ENCODE data around the gene RAB40B. TPM values are rescaled to one million over a fixed set of nuclear protein-coding genes. Genes with fewer than 3 reads are reported as not detected.

The RAB40B gene
- total and polyA plus RNA-seq, 2 of the 4 experiments (the other 2 are of a cell fraction), result 14.9 to 20.0 TPM

GRCh38 chr17:82655523-82655922, 43.0 kb downstream of the RAB40B start:
- Histone ChIP-seq H3K4me3 (ENCODE audit: insufficient read depth, low read depth, low read length) (no peak overlapping the region), H3K9me1 (ENCODE audit: insufficient read depth, low read length) (peaks cover 6% of the 10 kb centered on the region), H3K9me3 (ENCODE audit: control insufficient read depth, insufficient read depth, low read length) (no peaks in the 10 kb centered on the region), H2BK15ac (ENCODE audit: low read depth, low read length) (no peak overlapping the region), H3K27ac (ENCODE audit: insufficient read depth, low read length) (no peak overlapping the region), H2BK5ac (ENCODE audit: low read depth, low read length, poor library complexity, severe bottlenecking) (no peak overlapping the region), H3K4ac (ENCODE audit: low read depth, low read length) (no peak overlapping the region), H3K56ac (ENCODE audit: extremely low read depth, insufficient read depth, low read length) (no peak overlapping the region), H4K20me1 (ENCODE audit: insufficient read depth, low read length) (no peaks in the 10 kb centered on the region), H4K5ac (ENCODE audit: low read depth, low read length) (no peak overlapping the region), H3K36me3 (ENCODE audit: control insufficient read depth, insufficient read depth, low read length) (peaks cover 1% of the 10 kb centered on the region), H2AK9ac (replicated peaks; ENCODE audit: low read depth, low read length, poor library complexity) (no peak overlapping the region), H3K4me1 (ENCODE audit: control insufficient read depth, insufficient read depth, low read length) (no peaks in the 10 kb centered on the region), H3K18ac (ENCODE audit: low read depth, low read length) (no peak overlapping the region), H4K91ac (ENCODE audit: insufficient read depth, low read depth, low read length) (no peak overlapping the region), H2BK120ac (ENCODE audit: low read depth, low read length) (no peak overlapping the region), H2AFZ (replicated peaks; ENCODE audit: low read length, poor library complexity) (no peak overlapping the region), H3K23ac (ENCODE audit: low read depth, low read length) (no peak overlapping the region), H4K8ac (ENCODE audit: low read depth in 2 of 2, low read length in 2 of 2) (no peak overlapping the region), H2AK5ac (ENCODE audit: low read depth, low read length) (no peak overlapping the region), H2BK20ac (ENCODE audit: low read depth, low read length) (no peak overlapping the region), H3K27me3 (ENCODE audit: control insufficient read depth, insufficient read depth, low read length) (no peaks in the 10 kb centered on the region), H3K9ac (ENCODE audit: low read depth, low read length) (no peak overlapping the region), H3K4me2 (ENCODE audit: low read depth, low read length) (no peak overlapping the region), H3K14ac (replicated peaks; ENCODE audit: low read depth, low read length) (no peak overlapping the region), H3K79me1 (ENCODE audit: low read depth in 1 of 2, low read length in 2 of 2) (peaks cover 0 to 6% of the 10 kb centered on the region in 2 experiments; a peak in 2 of 4 replicates)
- ChIA-PET POLR2A (ENCODE audit: unreplicated experiment) (no interaction called here), CTCF (no interaction called here)
- intact Hi-C loops (cut with micrococcal nuclease) (no loop called here), dilution Hi-C loops (cut with HindIII; ENCODE audit: low sequenced_read_pairs, unreplicated experiment) (no loop called here), in situ Hi-C loops (cut with MboI; ENCODE audit: low sequenced_read_pairs) (no loop called here)
- WGBS, 2 experiments (ENCODE audit: extremely low coverage in 2 of 2, insufficient read length in 1 of 2), result 100% methylated on average over 2 of the region's 13 CpGs; no CpG with 5 or more reads in 1 of the 2 experiments
- TF ChIP-seq SMC3 (IDR thresholded peaks at IDR 0.05; ENCODE audit: low read depth, low read length), result no peak
- ATAC-seq (ENCODE audit: low read depth) (no peak), DNase-seq (no peak)
- BruUV-seq (replicated peaks), result no TSS peak
